MM.1S (cell line): ENCODE measurements around the gene PTPRZ1.

Source experiments
- EZH2 ChIP-seq: fragments of 300-600 bp; sonication (generic); optimal IDR thresholded peaks from 2 replicates; pipeline ENCODE3; 2017; ENCODE audit warnings: low read depth, mild to moderate bottlenecking, antibody characterized with exemption, low read length, mixed read lengths
- EZH2phosphoT487 ChIP-seq: fragments of 300-600 bp; sonication (generic); IDR thresholded peaks from 2 replicates; pipeline ENCODE4 v1.6.1; 2018; ENCODE audit warnings: antibody characterized with exemption, low read length
- TF ChIP-seq, protein P1 (sequence below): fragments of 300-600 bp; sonication (generic); IDR thresholded peaks from 2 replicates; pipeline ENCODE4 v1.5.1; 2016; ENCODE audit warnings: antibody characterized with exemption, low read length, mixed read lengths

DNA sequence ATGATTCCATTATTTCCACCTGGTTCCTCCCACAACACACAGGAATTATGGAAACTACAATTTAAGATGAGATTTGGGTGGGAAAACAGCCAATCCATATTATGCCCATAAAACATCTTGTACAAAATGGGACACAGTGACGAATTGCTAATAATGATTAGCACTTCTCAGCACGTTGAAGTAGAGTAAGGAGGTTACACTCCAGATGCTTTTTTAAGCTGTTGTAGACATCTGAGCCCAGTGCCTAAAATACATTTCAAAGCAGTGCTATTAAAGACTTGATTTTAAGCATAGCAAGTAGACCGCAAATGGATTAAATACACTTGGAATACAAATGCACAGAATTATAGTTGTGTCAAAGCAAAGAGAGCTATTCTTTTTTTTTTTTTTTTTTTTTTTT, 165.2 kb downstream of the PTPRZ1 start:
- TF ChIP-seq, protein P1, sequence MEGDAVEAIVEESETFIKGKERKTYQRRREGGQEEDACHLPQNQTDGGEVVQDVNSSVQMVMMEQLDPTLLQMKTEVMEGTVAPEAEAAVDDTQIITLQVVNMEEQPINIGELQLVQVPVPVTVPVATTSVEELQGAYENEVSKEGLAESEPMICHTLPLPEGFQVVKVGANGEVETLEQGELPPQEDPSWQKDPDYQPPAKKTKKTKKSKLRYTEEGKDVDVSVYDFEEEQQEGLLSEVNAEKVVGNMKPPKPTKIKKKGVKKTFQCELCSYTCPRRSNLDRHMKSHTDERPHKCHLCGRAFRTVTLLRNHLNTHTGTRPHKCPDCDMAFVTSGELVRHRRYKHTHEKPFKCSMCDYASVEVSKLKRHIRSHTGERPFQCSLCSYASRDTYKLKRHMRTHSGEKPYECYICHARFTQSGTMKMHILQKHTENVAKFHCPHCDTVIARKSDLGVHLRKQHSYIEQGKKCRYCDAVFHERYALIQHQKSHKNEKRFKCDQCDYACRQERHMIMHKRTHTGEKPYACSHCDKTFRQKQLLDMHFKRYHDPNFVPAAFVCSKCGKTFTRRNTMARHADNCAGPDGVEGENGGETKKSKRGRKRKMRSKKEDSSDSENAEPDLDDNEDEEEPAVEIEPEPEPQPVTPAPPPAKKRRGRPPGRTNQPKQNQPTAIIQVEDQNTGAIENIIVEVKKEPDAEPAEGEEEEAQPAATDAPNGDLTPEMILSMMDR, result no peak
- no peak for TF ChIP-seq EZH2phosphoT487
- TF ChIP-seq EZH2, result no peak
